SH-SY5Y (cell line): ENCODE results near the gene CLDN6.

Experiments
- GATA2 ChIP-seq: IDR thresholded peaks from 2 replicates; pipeline ENCODE4 v1.6.1; 2011; ENCODE audit warnings: mild to moderate bottlenecking, low read depth, low read length
- GATA3 ChIP-seq: IDR thresholded peaks from 2 replicates; pipeline ENCODE4 v1.6.1; 2011; ENCODE audit warnings: low read depth, mild to moderate bottlenecking, low read length, moderate library complexity

CLDN6 gene

GRCh38 chr16:3038896-3039295 is 20.9 kb upstream of the CLDN6 start:
- no peak for TF ChIP-seq GATA2
- TF ChIP-seq GATA3: no peak

GRCh38 chr16:3038256-3038655 is 20.3 kb upstream of the CLDN6 start:
- TF ChIP-seq GATA3 (no peak), GATA2 (no peak)

- no peak for TF ChIP-seq GATA2
- no peak for TF ChIP-seq GATA3
Observed at GRCh38 chr16:3036726-3037315, 18.8 kb upstream of the CLDN6 start, which contains the start of gene BICDL2. Gene BICDL2 (minus strand): TSS chr16:3036944. CDS start chr16:3035496, 1,448 bp downstream.

GRCh38 chr16:3035972-3036725 is 18.2 kb upstream of the CLDN6 start:
- no peak for TF ChIP-seq GATA3
- TF ChIP-seq GATA2: no peak

- TF ChIP-seq GATA3 (no peak), GATA2 (no peak)
Observed at GRCh38 chr16:3035289-3035971, 17.4 kb upstream of the CLDN6 start.

GRCh38 chr16:3032624-3033023 is 14.6 kb upstream of the CLDN6 start:
- TF ChIP-seq GATA2 (no peak), GATA3 (no peak)

- TF ChIP-seq GATA3 (no peak), GATA2 (no peak)
Observed at GRCh38 chr16:3030222-3031212, 12.5 kb upstream of the CLDN6 start.

GRCh38 chr16:3029491-3030221 is 11.7 kb upstream of the CLDN6 start:
- no peak for TF ChIP-seq GATA2
- no peak for TF ChIP-seq GATA3

- TF ChIP-seq GATA2 (no peak), GATA3 (no peak)
Observed at GRCh38 chr16:3028716-3029319, 10.8 kb upstream of the CLDN6 start.

- TF ChIP-seq GATA2 (no peak), GATA3 (no peak)
Observed at GRCh38 chr16:3027983-3028715, 10.2 kb upstream of the CLDN6 start.

- TF ChIP-seq GATA3: no peak
- TF ChIP-seq GATA2: no peak
Observed at GRCh38 chr16:3027489-3027795, 9.5 kb upstream of the CLDN6 start.
